ENCODE measurements around the gene DOCK1.

DOCK1 gene

GRCh38 chr10:127088908-127089307 is 183.7 kb downstream of the DOCK1 start:
- DNase-seq (ENCODE audit: low read depth) = no peak

DNA sequence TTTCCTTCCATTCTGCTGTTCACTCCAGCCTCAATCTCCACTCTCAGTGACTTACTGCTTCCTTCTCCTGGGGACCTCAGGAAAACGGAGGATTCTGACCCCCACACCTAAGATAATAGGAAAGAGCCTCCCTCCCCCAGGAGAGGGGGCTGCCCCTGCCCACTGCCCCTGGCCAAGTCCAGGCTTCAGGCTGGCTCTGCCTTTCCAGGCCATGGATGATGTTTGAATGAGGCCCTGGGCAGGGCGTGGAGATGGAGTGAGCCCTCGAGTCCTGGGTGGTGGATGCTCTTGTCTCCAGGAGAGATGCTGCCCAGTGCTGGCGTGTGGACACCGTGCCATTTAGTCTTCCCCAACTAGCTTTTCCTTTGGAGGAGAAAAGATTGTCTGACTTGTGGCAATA is 184.2 kb downstream of the DOCK1 start:
- DNase-seq (ENCODE audit: low read depth) = no peak

DNA sequence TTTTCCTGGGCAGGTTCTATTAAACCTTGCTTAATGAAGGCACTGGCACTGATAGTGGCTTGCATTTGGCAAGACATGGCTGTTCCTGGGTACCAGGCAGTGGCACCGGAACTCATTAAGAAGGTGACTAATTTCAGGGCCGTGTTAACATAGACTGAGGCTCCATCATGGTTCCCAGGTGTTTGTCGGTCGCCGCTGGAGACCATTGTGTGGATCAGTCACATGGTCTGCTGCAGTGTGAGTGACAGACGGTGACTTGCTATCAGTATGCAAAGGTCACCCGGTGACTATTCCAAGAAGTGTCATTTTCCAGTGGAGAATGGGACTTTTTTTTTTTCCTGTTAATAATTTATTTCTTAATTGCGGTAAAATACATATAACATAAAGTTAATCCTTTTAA is 184.9 kb downstream of the DOCK1 start:
- DNase-seq (ENCODE audit: low read depth) = no peak

DNA sequence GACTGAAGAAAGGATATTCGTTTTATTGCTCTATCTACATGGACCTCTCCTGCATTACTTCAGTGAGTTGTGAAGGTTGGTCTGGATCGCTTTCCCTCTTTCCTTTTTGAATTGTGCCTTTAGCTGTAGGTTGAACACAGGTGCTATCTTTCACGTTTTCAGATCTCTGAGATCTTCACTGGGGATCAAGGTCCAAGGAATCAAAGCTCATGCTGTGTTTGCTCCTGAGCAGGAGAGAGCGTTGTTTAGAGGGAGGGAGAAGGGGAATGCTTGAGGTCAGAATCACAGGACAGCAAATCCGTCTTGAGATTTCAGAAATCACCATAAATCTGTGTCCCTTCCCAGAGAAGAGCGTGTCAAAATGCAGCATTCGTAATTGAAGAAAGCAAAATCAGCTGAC is 186.1 kb downstream of the DOCK1 start:
- DNase-seq (ENCODE audit: low read depth) = no peak

DNA sequence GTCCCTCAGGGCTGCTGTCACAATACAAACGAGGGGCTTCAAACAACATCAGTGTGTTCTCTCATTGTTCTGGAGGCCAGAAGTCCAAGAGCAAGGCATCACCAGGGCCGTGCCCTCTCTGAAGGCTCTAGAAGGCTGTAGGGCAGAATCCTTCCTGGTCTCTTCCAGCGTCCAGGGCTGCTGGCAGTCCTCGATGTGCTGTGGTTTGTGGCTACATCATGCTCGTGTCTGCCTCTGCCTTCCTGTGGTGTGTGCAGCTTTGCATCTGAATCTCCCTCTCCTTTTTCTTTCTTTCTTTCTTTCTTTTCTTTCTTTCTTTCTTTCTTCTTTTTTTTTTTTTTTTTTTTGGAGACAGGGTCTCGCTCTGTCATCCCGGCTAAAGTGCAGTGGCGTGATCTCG is 187.7 kb downstream of the DOCK1 start:
- no peak for DNase-seq (ENCODE audit: low read depth)

- DNase-seq (ENCODE audit: low read depth) = no peak
Measured at GRCh38 chr10:127094984-127095383, 189.8 kb downstream of the DOCK1 start.

DNA sequence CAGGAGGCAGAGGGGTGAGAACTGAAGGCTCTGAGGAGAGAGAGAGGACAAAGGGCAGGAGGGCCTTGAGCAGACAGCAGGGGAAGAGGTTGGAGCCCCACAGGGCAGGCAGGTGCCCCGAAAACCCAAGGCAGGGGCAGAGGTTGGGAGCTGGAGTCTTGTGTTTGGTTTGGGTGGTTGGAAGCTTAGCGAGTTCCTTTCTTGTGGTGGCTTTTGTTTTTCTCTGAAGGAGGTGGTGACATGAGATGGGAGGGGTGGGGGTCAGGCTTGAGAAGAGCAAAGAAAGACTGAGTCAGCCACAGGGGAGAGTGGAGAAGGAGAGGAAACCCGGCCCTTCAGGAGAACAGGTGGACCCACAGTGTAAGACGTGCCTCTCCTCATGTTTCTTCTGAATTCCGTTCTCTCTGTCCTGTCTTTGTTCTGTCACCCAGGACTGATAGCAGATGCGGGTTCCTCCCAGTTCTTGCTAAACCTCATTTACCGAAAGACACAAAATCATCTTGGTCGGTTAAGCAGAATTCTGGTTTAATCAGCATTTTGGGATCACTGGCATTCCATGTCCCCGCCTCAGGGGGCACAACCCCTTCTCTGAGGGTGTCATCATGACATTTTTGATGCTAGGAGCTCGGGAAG is 195.9 kb downstream of the DOCK1 start:
- DNase-seq (ENCODE audit: low read depth) = no peak

- no peak for DNase-seq (ENCODE audit: low read depth)
Measured at GRCh38 chr10:127102176-127102575, 196.9 kb downstream of the DOCK1 start.

GRCh38 chr10:127115100-127115499 is 209.9 kb downstream of the DOCK1 start:
- DNase-seq (ENCODE audit: low read depth) = no peak

- DNase-seq (ENCODE audit: low read depth) = no peak
Measured at GRCh38 chr10:127117125-127117524, 211.9 kb downstream of the DOCK1 start.

DNA sequence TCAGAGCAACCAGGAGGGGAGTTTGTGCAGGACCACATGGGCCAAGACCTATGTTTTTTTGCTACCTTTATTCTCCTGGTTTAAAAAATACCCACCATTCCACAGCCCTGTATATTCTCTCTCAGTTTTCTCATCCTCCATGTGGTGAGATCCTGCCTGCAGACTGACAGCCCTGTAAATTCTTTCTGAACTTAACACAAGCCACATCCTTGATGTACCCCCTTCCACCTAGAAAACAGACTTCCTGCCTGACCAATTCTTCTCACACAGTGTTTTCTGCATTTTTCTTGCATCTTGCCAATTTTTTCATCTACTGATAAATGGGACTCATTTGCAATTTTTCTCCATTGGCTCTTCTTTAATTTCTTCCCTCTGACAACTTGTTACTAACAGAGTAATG is 212.8 kb downstream of the DOCK1 start:
- no peak for DNase-seq (ENCODE audit: low read depth)

DNA sequence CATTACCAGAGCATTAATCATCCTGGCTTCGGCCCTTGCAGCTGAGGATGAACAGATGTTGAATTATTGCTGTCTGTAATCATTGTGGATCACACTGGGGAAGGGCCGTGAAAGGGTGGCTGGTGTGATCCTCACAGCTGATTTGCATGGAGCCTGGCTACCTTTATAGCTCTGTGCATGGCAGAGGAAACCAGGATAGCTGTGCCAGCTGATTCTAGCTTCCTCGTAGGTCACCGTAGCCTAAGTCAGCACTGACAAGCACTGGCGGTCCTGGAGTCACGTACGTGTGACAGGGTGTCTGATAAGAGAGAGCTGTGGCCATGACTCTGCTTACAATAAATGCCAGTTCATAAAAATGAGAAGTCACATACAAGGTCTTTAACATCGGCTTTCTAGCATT is 214.7 kb downstream of the DOCK1 start:
- DNase-seq (ENCODE audit: low read depth) = no peak

GRCh38 chr10:127122831-127123230 is 217.6 kb downstream of the DOCK1 start:
- DNase-seq (ENCODE audit: low read depth) = no peak

DNA sequence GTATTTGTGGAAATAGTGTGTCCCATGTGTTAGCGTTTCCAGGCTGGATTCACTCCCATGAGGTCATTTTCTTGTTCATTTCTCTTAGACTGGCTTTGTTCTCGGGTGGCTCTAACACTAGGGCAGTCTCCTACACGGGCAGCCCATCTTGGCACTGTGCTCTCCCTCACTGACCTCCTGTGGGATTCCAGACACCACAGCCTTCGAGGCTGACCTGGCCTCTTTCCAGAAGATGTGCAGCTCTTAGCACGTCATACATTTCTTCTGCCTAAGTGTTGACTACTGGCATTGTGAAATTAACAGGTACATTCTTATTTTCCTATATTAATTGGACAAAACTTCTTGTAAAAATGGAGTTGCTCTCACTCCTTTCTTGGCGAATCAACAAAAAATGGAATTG is 218.4 kb downstream of the DOCK1 start:
- no peak for DNase-seq (ENCODE audit: low read depth)

DNA sequence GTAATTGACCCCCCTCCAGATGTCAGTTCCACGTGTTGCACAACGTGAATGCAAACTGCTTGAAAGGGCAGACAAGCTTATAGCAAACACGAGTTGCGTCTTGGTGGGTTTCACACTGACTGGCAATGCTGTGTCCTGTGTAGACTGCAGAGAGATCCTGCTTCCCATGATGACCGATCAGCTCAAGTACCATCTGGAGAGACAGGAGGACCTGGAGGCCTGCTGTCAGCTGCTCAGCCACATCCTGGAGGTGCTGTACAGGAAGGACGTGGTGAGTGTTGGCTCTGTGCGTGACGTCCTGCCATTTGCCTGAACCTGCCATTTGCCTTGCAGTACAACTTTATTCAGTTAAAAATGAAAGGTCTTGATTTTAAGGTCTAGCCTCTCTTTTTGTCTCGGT is 220.1 kb downstream of the DOCK1 start:
- no peak for DNase-seq (ENCODE audit: low read depth)

- no peak for DNase-seq (ENCODE audit: low read depth)
Measured at GRCh38 chr10:127127822-127128221, 222.6 kb downstream of the DOCK1 start.

DNA sequence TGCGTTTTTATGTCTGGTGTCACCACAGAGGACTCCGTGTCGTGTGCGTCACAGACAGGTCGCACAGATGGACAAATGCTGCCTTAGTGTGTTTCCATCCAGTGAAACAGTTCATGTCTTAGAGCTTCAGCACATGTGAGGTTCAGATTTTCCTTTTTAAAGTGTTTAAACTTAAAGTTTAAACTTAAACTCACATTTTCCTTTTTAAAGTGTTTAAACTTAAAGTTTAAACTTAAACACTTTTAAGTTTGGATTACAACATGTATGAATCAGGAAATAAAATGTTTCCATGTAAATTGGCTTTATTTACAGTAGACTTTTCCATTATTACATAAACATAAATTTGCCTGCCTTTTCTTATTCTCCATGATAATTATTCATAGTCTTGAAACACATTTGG is 223.9 kb downstream of the DOCK1 start:
- DNase-seq (ENCODE audit: low read depth) = no peak

GRCh38 chr10:127132451-127132850 is 227.2 kb downstream of the DOCK1 start:
- DNase-seq (ENCODE audit: low read depth) = no peak

DNA sequence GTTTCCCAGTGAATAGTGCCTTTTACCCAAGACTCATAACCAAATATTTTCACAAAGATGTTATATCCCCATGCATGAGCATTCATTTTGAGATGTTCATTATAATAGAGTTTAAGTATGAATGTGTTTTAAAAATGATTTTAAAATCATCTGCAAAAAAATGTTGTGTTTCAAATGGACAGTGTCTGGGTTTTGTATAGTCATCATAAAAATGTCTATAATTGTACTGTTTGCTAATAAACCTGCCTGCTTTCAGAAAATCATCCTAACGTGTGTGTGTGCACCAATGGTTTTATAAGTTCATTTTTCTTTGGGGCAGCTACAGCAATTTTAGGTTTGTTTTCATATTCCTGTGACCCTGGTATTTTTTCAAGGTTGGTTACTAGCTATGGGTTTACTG is 228.0 kb downstream of the DOCK1 start:
- DNase-seq (ENCODE audit: low read depth) = no peak

DNA sequence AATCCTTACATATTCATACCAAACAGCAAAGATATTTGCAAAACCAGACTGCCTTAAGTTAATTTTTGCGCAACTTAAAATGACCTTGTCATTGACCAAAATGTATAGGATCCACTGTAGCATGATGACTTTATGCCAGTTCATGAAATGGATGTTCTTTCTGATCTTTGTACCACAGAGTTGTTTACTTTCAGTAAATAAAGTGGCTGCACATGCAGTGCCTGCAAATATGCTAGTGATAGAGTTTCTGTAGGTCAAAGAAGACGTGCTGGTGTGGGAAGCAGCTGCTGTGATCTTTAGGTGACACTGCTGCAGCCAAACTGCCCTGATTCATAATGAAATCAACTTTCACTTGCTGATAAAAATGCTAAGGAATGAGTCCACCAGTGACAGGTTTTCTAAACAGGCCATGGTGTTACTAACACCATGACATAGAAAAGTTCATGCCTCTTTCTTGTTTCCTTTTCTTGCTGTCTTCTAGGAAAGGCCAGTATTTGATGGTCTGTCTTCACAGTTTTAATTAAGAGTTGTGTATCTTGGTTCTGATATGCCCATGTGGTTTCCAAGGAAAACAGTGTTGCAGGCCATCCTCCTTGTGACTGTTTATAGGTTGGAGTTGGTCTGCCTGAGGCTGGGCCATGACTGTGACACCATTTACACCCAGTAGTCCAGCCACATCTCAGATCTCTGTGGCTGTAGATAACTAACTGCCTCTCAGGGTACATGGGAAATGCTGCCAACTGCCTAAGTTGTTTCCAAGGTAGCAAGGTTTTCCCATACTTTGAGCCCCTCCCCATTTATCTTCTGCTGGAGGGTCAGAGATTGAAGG is 228.7 kb downstream of the DOCK1 start:
- no peak for DNase-seq (ENCODE audit: low read depth)

- DNase-seq (ENCODE audit: low read depth) = no peak
Measured at GRCh38 chr10:127135844-127136577, 230.8 kb downstream of the DOCK1 start.

DNA sequence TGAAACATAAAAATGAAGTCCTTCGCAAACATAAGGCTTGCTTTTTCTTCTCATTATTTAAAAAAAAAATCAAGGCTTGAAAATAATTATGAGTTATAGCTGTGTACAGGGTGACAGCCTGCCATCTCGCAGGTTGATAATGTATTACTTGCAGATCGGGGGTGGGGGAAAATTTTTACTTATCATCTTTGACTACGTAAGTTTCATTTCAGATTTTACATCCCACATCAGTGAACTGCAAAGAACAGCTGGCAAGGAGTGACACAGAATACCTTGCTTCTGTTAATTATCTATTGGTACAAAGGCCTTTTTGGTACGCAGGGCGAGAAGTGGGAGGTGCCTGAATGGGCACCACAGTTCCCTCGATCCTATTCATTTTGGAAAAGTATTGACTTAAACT is 232.2 kb downstream of the DOCK1 start:
- DNase-seq (ENCODE audit: low read depth) = no peak

DNA sequence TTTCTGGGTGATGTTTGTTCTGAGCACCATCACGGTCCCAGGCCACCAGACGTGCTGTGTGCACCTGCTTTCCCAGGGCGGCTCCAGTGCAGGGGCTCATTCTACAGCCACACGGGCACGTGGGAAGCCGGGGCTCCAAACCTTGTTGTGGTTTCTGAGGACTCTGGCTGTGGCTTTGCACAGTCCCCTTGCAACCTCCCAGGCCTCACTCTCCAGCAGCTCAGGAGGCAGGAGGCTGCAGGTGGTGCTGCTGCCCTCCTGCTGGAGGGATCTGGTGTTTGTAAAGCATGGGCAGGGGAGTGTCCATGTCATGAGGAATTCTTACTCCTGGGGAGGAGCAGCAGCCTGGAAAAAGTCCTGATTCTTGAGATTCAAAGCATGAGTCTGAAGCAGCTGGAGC is 236.9 kb downstream of the DOCK1 start:
- no peak for DNase-seq (ENCODE audit: low read depth)
